Myocyte (in vitro differentiated cells): Measurements from ENCODE around the gene LRRN2. TPM values are rescaled to one million over a fixed set of nuclear protein-coding genes. Genes with fewer than 3 reads are reported as not detected.

Experiments used
- DNase-seq: peaks from one replicate; pipeline ENCODE4 v3.0.0-alpha.2; 2012; ENCODE audit warnings: low read depth
- total RNA-seq: library from RNA; depleted of rRNA; stranded (reverse); fragments of >200 nt; gene quantifications from 2 replicates; pipeline ENCODE4 v1.2.3, GENCODE V29; 2014

LRRN2 gene
- total RNA-seq, 1 donor from 2014 or later: 0.13 TPM

DNA sequence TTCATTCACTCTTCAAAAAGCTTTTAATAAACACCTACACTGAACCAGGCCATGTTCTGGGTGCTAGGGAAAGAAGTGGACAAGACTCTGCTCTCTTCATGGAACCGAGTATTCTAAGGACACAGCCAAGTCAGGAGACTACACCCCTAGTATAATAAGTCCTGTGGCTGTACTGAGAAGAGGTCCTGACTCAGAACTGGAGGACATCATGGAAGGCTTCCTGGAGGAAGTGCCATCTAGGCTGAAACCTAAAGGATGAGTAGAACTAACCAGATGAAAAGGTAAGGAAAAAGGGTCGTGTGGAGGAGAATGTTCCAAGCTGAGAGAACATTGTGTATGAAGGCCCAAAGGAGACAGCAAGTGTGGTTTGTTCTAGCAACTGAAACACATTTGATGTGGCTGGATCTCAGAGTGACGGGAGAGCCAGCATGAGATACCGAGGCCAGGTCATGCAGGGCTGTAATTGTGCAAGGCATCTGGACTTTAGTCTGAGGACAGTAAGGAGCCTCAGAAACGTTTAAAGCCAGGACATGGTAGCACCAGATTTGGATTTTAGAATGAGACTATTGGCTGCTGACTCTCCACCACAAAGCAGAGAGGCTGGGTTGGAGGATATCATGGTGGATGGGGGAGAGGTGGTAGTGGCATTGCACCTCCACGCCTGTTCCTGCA, 82.5 kb downstream of the LRRN2 start:
- DNase-seq: no peak

DNA sequence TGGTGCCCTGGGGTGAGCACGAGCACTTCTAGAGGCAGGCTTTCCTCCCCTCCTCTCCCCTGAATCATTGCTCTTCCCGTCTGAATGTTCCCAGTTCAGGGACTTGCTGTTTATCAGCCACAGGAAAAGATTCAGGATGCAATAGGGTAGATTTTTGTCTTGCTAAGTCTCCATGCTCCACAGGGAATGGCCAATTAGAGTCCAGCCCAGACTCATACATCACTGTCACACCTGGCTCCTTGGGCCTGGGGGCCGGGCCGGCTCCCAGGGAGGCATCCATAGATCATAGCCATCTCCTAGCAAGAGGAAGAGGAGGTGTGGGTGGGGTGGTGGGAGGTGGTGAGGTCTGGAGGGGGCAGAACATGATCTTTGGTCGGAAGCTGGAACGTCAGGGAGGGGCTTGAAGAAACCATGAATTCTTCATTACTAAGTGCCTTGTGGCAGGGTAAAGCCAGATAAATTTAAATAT, 83.4 kb downstream of the LRRN2 start:
- no peak for DNase-seq

DNA sequence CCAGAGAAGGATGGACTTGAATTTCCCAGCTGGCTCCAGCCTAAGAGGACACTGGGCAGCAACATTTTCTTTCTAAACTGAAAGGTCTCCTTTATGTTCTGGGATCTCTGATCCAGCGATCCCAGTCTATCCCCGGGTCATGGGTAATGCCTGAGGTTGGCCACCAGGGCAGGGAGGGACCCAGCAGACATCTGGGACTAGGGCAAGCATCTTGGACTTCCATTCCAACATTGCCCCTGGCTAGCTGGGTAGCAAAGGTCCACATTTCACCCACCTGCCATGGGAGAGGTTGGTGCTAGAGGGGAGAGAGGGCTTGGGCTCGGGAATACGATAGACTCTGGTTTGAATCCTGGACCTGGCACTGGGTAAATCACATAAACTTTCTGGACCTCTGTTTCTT, 84.6 kb downstream of the LRRN2 start:
- DNase-seq: no peak

DNA sequence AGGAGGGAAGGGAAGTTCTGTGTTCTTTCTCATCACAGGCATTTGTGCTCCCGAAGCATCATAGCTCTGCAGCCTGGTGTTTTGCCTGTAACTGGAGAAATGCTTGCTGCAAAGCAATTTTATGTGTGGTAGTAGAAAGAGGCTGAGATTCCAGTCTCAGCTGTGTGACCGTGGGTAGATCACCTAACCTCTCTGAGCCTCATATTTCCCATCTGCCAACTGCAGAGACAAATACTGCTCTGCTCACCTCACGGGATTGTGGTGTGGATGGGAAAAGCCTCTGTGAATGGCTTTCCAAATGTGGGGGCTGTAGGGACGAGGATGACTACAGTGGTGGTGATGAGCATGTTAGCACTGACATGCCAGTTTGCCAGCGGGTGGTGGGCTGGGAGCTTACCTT, 85.3 kb downstream of the LRRN2 start:
- DNase-seq: no peak

DNA sequence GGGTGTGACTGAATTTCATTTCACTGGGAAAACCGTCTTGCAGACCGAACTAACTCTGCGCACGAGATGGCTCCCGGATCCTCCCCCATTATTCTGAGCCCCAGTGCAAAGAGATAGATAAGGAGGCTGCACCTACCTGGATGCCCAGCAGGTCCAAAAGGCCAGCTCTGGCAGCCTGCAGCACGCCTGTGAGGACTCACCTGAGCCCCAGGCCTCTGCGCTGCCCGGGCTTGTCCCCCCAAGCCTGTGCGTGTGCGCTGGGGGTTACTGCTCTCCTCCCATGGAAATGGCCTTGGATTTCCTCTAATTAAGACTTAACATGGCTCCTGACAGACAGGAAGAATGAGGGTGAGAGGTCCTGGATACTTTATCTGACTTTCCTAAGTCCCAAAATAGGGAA, 85.9 kb downstream of the LRRN2 start:
- no peak for DNase-seq

DNA sequence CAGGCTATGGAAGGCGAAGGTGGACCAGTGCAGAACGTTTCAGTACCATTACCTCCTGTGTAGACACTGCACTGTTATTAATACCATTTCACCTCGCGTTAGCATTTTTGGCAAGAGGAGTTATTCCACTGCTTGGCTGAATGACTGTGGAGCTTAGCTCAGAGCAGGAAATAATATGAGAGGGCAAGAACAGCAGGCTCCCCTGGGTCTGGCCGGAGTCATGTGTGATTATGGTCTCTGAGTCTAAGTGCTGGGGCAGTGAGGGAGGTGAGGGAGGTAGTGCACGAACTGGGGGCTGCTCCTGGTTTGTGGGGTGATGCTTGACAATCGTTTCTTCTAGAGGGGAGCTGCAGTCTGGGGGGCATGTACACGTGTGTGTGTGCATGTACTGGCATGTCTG, 86.4 kb downstream of the LRRN2 start:
- DNase-seq: no peak

DNA sequence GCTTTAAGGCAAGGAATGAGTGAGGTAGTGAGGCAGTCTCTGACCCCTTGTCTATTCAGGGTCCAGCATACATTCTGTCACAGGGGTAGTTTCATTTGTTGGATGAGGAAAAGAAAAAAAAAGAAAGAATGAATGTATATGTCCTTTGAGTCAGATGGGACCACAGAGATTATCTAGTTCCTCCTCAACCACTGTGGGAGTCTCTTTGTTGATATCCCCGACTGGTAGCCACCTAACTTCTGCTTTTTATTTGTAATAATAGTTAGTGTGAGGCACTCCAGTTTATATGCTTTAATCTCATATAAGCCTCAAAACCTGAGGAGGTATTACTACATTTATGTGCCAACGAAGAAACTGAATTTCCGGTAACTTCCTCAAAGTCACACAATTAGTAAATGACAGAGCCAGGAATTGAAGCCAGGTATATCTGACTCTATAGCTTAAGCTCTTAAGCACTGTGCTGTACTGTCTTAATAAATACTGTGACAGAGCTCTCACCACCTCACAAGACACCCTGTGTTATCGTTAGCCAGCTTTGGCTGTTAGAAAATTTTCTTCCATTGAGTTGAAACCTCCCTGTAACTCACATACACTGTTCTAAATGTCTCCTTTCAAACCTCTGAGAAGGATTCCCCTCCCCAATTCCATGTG, 87.1 kb downstream of the LRRN2 start:
- DNase-seq: no peak

DNA sequence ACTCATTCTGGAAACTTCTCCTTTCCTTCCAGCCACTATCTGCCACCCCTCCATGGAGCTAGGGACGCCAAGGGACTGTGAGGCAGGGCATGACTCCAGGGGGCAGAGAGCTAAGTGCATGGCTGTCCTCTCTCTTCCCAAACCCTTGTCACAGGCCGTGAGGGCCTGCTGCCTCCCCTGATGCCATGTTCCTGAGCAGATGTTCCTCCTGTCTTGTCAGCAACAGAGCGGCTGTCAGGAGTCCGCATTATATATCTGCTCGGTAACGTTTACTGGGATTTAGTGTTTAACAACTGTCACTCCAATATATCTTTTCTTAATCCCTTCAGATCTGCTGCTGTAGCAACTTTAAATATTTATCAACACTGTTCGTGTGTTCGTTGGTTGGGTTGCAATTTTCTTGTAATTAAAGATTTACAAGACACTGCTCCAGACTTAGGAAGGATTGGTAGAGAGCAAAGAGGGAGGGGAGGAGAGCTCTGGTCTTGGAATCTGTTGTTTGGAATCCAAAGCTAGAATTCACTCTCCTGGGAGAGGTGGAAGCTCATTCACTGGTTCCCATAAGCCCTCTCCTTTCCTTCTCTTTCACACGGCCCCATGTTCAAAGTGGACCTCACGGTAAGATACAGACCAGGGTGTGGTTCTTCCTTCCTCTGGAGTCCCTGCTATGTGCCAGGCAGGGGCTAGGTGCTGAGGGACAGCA, 93.1 kb downstream of the LRRN2 start:
- DNase-seq: peak; percentile 41

DNA sequence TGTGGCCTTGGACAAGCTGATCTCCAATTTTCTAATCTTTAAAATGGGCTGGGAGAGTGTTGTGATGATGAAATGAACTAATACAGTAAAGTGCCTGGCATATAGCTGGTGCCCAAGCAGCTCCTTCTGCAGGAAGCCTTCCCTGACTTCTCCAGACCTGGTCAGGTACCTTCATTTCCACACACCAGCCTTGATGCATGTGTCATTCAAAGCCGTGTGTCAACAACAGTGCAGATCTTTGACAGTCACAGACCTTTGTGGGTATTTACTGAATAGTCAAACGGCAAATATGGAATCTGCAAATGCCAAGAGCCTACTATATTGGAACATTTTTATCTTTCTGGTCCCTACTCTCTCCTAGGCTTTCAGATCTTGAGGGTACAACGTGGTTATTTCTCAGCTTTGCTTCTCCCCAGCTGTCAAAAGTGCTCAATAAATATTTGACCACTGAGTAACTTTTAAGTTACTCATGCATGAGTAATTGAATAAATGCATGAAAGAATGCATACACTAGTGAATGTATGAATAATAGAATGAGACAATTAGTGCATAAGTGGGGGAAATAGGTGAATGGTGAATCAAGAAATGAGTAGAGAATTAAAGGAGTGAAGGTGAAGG, 94.0 kb downstream of the LRRN2 start:
- DNase-seq: peak; percentile 45

DNA sequence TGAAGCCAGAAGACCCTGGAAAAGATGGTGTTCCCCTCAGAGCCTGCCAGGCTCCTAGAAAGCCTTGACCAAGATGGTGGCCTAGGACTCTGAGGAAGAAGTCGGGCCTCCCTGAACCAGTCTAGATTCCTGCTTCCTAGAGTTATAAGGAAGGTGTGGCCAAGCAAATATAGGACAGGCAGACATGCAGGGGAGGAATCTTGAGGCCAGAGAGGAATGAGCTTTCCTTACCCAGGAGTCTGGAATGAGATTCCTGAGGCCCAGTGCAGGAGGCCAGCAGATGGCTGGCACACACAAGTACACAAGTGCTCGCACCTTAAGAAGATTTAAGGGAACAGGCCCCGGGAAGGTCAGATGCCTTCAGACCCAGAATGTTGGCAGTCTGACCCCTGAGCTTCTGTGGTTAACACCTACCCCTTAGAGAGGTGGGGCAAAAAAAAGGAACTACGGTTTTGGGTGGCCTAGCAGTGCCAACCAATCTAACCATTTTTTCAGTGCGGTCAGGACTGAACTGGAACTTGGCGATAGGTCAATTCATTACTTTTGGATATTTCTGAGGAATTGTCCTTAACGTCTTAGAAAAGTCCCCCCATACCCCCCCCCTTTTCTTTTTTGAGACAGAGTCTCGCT, 96.0 kb downstream of the LRRN2 start:
- peak; percentile 44 for DNase-seq

DNA sequence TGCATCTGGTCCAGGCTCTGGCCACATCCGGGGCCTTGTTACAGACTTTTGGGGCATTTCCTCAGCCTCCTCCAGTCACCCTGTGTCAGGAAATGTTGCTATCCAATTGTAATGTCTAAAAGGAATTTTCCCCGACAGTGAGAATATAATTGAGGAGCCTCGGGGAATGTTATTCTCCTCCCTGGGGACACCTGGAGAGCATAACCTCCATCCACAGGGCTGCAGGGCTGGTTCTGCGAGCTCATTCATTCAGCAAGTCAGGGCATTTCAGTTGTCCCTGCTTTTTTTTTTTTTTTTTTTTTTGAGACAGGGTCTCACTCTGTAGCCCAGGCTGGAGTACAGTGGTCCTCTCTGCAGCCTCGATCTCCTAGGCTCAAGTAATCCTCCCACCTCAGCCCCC, 96.7 kb downstream of the LRRN2 start:
- DNase-seq: no peak

DNA sequence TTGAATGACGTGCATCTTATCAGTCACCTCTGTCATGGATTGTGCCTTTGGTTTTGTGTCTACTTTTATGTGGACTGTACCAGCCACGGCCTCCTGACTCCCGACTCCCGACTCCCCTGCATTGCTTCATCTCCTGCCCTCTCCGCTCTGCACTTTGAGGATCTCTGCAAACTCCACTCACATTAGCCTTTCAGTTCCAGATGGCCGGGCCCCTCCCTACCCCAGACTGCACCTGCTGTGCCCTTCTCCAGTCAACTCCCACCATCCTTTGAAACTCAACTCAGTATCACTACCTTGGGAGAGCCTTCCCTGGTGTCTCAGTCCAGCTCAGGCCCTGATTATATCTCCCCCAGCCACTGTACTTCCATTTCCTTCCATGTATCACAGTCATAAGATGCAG, 97.9 kb downstream of the LRRN2 start:
- no peak for DNase-seq

DNA sequence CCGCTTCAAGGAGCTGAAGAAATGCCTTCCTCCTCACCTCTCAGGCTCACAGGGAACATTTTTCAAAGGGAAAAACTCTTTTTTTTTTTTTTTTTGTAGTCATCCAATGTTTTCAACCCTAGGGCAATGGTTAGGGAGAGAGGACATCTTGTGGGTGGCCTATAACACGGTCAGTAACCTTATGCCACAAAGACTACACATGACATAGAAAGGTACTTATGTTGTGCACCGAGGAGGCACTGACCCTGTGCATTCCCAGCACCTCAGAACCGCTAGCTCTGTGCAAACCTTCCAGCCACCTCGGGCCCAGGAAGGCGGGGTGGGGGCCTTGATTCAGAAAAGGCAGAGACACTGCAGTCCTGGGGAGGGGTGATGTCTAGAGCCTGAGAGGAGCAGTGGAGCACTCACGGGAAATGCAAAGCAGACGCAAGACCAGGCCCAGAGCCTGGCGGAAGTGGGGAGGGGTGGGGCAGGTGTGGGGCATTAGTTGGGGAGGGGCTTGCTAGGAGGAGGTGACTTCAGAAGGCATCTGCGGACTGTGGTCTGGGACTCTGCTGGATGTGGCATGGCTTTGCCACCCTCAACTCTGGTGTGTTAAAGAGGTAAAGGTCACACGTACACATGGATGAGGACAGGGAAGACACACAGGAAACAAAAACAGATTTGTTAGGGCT, 100.7 kb downstream of the LRRN2 start:
- DNase-seq: no peak

DNA sequence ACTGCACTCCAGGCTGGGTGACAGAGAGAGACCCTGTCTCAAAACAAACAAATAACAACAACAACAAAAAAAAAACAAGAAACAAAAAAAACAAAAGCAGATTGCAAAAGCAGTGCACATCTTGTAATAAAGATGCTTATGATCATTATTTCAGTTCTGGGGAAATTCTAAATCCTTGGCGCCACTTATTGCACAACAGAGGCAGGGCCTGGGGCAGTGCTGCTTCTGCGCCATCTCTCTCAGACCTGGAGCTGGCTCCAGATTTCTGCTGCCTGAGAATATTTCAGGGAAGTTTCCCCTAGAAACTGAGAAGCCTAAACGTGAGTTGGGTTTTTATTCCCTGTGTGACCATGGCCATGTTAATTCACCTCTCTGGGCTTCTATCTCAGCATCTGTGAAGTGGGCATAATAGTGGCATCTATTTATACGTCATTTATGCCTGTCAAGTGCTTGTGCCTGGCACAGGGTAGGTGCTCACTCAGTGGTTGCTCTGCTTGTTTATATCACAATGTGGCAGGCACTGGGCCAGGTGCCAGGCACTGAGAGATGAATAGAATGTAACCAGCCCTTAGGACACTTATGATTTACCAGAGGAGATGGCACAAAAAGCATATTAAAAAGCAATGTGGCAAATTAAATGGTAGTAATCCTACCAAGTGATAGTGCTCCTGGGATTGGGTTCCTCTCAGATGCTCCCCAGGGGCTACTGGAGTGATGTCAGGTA, 101.5 kb downstream of the LRRN2 start:
- DNase-seq: no peak

DNA sequence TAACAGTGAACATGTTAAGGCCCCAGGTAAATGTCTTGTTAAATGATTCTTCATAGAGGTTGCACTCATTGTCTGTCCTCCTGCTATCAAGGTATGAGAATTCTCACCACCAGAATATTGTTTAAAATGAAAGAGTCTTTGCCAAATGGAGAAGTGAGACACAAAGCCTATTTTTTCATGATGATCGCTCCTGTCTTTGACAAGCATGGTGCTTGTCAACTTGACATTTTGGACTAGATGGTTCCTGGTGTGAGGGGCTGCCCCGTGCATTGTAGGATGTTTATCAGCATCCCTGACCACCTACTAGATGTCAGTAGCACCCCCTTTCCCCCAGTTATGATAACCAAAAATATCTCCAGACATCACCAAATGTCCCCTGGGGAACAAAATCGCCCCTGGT, 103.8 kb downstream of the LRRN2 start:
- no peak for DNase-seq

DNA sequence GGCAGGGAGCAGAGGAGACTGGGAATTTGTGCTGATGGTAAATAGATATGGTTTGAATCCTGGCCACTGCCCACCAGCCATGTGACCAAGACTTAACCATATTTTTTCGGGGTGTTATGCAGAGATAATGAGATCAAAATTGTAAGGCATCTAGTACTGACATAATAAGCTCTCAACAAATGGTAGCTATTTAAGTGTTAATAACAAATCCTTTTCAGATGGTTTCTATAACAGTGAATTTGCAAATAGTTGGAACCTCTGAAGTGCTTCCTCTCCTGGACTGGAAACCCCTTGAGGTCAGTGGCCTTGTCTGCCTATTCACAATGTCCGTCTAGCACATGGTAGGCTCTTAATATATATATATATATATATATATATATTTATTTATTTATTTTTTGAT, 104.7 kb downstream of the LRRN2 start:
- no peak for DNase-seq

DNA sequence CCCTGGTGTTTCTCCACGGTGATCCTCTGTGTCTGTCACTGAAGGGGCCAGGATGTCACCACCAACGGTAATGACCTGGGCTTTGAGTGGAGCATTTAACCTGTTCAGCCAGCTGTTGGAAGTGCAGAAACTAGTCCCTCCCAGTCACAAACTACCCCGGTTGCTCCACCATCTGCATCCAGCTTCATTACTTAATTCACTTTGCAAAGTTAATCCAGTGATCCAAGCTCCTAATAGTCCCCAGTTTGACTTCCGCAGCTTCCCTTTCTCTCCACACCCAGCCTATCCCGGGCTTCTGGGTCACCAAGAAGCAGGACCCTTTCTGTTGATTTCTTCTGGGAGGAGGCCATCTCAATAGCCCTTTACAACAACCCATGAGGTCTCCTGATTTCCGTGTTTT, 105.9 kb downstream of the LRRN2 start:
- DNase-seq: no peak

DNA sequence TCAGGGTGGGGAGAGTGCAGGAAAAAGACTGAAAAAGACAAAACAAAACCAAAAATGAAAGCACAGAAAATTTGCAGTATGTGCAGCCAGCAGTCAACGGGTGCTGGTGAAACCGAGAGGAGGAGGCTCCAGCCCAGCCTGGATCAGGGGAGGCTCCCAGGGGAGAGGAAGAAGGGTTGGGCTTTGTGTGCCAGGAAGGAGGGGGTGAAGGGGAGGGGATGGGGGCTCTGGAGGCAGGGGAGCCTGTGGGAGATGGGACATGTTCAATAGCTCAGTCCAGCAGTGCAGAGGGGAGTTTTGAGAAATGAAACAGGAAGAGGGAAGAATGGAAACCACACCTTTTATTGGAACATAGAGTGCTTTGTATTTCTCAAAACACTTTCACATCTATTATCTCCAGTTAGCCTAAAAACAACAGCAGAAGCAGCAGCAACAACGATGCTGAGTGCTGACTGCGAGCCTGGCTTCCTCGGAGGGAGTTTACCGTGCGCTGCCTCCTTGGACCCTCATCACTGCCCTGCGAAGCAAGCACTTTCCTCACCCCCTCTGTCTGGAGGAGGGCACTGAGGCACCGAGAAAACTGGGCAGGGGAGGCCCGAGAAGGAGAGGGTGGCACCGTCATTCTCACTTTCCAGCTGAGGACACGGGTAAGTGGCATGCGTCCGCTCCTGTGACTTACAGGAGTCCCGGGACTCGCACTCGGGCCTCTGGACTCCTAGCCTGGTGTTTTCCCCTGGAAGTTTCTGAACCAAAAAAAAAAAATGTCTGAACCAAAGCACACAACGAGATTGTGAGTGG, 106.5 kb downstream of the LRRN2 start:
- peak; percentile 14 for DNase-seq

DNA sequence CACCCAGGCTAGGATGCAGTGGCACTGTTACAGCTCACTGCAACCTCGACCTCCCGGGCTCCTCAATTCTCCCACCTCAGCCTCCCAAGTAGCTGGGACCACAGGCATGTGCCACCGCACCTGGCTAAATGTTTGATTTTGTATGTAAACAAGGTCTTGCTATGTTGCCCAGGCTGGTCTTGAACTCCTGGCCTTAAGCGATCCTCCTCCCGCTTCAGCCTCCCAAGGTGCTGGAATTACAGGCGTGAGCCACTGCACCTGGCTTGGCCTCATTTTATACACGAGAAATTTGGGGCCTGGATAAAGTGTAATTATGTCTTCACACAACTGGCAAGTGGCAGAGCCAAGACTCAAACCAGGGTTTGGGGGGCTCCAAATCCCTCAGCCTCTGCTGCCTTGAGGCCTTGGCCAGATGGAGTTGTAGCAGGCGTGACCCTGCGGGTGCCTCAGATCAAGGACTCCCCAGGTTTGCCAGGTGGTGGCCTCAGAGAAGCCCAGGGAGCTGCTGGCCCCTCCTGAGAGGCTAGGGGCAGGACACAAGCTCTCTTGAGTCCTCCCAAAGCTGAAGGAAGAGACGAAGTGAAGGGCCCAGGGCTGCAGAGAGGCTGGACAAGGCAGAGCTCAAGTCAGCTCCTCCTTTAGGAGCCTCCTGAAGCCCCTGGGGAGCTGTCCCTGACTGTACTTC, 107.6 kb downstream of the LRRN2 start:
- no peak for DNase-seq
